Eye (tissue), 1 donor: Measurements from ENCODE around the gene ADGRF5.

Experiments
- DNase-seq: peaks from one replicate; pipeline ENCODE4 v3.0.0-alpha.2; 2015

Gene ADGRF5

DNA sequence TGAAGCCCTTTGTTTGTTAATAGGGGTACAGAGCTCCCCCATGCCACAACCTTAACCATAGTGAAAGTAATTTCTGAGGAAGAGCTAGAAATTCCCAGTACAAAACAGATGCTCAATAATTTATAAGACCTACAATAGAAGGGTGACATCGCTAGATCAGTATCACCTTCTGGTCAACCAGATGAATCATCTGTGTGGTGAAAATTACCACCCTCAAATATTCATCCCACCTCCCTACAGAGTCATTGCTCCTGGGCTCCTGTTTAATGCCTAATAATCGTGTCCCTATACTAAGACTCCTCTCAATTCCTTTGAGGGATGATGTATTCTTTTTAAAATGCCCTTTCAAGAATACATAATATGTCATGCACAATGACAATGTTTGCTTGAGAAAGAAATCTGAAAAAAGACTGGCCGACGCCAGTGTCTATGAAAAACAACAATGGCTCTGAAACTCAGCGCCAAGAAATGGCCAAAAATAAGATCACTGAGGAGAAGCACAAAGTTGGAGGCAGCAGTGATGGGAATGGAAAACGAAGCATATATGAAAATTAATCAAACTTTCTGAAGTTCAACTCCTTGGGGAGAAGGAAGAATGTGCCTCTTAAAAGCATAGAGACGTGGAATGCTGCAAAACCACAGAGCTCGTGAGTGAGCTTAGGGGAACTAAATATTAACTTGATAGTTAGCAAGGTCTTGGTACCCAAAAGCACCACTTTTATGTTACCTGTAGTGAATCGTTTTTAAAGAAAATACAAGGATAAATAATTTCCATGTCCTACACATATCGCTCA lies 11.0 kb upstream of the ADGRF5 start:
- DNase-seq: no peak

GRCh38 chr6:46931416-46931815 lies 9.7 kb upstream of the ADGRF5 start:
- no peak for DNase-seq

DNA sequence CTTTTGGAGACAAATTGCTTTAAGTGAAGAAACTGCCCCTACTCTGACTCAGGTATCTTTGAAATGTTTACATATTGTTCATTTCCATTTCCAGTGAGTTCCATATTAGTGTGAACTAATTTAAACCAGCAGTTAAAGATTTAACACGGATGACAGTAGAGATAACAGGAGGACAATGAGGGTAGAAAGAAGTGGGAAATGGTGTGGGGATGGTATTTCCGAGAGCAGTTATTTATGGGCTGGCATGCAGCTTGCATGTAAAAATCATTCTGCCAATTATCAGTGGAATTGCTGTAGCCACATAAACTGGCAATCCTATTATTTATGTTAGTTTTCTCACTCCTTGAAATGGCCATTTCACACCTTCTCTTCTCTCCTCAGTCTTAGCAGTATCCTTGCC lies 8.6 kb upstream of the ADGRF5 start:
- DNase-seq: no peak

- no peak for DNase-seq
Observed at GRCh38 chr6:46927066-46927465, 5.3 kb upstream of the ADGRF5 start.

- no peak for DNase-seq
Observed at GRCh38 chr6:46926481-46926880, 4.7 kb upstream of the ADGRF5 start.

DNA sequence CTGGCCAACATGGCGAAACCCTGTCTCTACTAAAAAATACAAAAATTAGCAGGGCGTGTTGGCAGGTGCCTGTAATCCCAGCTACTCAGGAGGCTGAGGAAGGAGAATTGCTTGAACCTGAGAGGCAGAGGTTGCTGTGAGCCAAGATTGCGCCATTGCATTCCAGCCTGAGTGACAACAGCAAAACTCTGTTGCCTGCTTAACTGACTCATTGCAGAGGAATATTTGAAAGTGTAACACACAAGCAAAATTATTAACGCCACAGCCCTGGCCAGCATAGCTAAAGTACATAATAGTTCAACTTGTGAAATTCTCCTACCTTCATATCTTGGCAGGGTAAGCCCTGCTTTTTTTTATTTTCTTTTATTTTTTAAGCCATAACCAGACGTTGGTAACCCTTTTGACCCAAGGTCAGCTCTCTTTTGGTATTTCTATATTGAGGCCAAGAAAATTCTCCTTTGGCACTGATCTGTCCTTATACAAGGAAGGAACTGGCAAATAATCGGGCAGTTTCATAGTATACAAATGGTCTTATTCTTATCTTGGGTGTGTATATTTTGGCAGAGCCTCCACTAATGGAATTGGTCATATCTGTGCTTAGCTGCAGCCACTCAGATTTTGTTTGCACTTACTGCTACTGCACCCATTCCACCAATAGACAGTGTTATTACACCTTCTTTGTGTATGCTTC lies 4.0 kb upstream of the ADGRF5 start:
- DNase-seq: no peak

DNA sequence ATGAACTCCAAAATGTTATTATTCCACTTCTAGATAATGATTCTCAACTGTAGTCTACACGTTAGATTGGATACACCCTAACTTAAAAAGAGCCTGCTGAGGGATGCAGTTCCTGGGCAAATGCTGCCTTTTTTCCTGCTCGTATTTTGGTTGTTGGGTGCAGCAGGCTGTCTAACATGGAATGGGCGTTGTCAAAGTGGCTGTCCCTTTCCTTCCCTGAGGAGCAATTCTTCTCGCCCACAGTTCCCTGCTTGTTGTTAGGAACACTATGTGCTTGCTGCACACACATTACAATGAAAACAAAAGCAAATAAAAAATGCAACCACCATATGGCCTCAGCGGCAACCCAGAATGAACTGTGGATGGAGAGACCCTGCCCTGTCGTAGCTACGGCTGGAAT lies 1.7 kb upstream of the ADGRF5 start:
- DNase-seq: no peak

- no peak for DNase-seq
Observed at GRCh38 chr6:46921059-46921458, 679 bp downstream of the ADGRF5 start.

GRCh38 chr6:46918806-46919205 lies 2.9 kb downstream of the ADGRF5 start:
- no peak for DNase-seq

DNA sequence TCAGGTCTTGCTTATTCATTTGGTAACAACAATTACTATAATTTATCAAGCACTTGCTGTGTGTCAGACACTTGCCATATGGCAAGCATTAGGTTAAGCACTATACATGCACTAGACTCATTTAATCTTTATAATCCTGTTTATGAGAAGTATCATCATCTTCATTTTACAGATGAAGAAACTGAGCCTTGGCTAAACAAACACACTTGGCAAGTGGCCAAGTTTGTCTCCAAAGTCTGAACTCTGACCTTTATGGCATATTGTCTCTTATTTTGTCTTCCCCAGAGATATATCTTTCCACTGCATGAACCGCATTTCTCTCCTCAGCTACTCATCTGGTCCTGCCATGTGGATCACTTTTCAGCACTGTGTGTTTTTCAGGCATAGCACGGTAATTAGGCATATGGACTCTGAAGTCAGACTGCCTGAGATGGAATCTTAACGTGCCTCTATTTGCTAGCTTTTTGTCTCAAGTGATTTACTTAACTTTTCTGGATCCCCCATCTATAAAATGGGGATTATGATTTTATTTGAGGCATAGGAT lies 4.7 kb downstream of the ADGRF5 start:
- DNase-seq: peak; percentile 21

DNA sequence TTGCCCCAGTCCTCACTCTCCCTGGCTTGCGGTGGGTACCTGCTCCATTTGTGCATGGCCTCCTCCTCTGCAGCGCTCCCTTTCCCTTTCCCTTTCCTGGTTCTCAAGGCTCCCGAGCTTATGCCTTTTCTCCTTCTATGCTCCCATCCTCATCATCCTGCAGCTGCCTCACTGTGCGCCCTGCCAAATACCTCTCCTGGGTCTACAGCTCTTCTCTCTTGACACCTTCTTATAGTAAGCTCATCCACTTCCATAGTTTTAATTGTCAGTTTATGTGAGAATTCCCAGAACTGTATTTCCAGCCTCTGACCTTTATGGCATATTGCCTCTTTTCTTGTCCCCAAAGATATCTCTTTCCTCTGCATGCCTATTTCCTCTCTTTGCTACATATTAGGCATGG lies 5.9 kb downstream of the ADGRF5 start:
- DNase-seq: no peak

DNA sequence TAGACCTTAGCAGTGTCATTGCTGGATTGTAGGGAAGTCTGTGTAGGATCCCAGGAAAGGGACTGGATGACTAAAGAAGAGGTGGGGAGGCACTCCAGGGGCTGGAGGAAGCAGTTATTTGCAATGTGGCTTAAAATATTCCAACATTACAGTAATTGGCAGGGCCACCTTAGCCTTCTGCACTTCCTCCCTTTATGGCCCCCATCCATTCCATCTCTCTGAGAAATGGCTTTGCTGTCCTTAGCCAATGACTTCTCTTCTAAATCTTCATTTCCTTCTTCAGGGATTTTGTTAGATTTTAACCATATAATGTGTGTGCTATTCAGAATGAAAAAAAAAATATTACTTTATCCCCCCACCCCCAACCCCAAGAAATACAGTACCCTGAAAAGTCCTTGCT lies 6.4 kb downstream of the ADGRF5 start:
- DNase-seq: no peak

- no peak for DNase-seq
Observed at GRCh38 chr6:46914279-46914810, 7.4 kb downstream of the ADGRF5 start.

GRCh38 chr6:46909371-46909770 lies 12.4 kb downstream of the ADGRF5 start:
- no peak for DNase-seq

GRCh38 chr6:46906776-46907175 lies 15.0 kb downstream of the ADGRF5 start:
- no peak for DNase-seq

GRCh38 chr6:46904117-46904516 lies 17.6 kb downstream of the ADGRF5 start:
- no peak for DNase-seq

- DNase-seq: no peak
Observed at GRCh38 chr6:46903175-46903574, 18.6 kb downstream of the ADGRF5 start.

DNA sequence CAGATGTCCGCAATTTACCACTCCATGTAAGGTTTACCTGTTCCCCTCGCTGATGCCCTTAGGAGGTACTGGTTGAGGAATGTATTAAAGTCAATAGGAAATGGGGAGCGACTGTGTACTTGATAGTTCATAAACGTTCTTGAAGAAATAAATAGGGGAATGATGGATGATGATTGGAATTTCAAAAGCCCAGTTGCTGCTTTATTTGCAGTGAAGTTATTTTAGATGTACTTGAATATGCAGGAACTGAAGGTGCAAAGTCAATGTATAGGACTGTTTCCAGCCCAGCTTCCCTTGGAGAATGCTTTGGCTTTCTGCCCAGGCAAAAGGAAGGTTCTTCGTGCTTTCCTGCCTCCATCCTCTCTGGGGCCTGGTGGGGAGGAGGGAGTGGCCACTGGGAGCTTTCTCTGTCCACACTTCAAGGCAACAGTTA lies 19.8 kb downstream of the ADGRF5 start:
- DNase-seq: no peak

DNA sequence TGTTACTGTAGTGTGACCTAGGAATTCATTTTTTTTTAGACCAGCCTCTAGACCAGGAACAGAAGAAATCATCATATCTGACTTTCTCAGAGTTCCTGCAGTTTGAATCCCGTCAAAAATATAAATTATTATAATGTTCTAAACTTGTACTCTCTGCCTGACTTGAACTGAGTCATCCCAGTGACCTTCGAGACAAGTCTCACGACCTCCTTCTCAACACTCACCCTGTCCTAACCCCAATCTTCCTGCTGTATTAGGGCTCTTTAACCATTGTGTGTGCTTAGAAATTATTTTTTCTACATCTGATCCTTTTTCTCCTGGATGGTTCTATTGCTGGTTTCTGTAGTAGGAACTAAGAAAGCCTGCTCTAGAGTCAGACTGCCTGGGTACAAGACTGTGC lies 21.5 kb downstream of the ADGRF5 start:
- no peak for DNase-seq

GRCh38 chr6:46899659-46900058 lies 22.1 kb downstream of the ADGRF5 start:
- DNase-seq: no peak

DNA sequence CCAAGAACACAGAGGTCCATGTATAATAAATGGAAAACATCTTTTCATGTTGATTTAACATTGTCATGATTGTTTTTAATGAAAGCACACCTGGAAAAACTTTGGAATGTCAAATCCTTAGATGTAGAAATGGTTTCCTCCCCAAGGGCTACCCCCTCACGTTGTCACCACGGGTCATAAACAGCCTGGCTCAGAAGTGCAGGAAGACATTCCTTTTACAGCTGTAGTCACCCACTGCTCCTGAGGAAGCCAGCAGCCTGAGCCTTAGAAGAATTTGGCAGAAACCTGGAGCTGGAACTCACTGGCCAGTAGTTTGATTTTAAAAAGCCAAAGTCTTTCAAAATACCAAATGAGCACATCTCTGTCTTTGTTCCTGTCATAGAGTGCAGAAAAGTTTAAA lies 23.7 kb downstream of the ADGRF5 start:
- DNase-seq: no peak

GRCh38 chr6:46896871-46897270 lies 24.9 kb downstream of the ADGRF5 start:
- no peak for DNase-seq

GRCh38 chr6:46895930-46896329 lies 25.8 kb downstream of the ADGRF5 start:
- DNase-seq: no peak

- DNase-seq: no peak
Observed at GRCh38 chr6:46894433-46894832, 27.3 kb downstream of the ADGRF5 start.
